ENCODE measurements around the gene KLK11. TPM values are rescaled to one million over a fixed set of nuclear protein-coding genes. Genes with fewer than 3 reads are reported as not detected.
"Not testable (repeated sequence)": the region's sequence is repeated elsewhere in the genome, so short reads cannot be mapped to it uniquely, and the experiment has no call there.

The KLK11 gene
- polyA plus RNA-seq, 12 donors = 2.0 to 9.1 (median 3.5) TPM; not detected in 9

GRCh38 chr19:51005248-51005647, 21.2 kb downstream of the KLK11 start:
- DNase-seq = no peak

GRCh38 chr19:51003316-51003715, 23.1 kb downstream of the KLK11 start:
- DNase-seq = no peak

- no peak for DNase-seq
Observed at GRCh38 chr19:51002542-51003311, 23.7 kb downstream of the KLK11 start.

- no peak for DNase-seq
Observed at GRCh38 chr19:51002089-51002532, 24.3 kb downstream of the KLK11 start.

GRCh38 chr19:51001515-51001914, 24.9 kb downstream of the KLK11 start, which contains the start of gene KLK8:
KLK8 (minus strand) TSS chr19:51001604; CDS start chr19:51001167, 437 bp downstream.
- DNase-seq = no peak

- no peak for DNase-seq
Observed at GRCh38 chr19:51000981-51001380, 25.4 kb downstream of the KLK11 start.

GRCh38 chr19:51000426-51000825, 26.0 kb downstream of the KLK11 start:
- DNase-seq = no peak

GRCh38 chr19:50998686-50999085, 27.7 kb downstream of the KLK11 start:
- no peak for DNase-seq

- DNase-seq = no peak
Observed at GRCh38 chr19:50998061-50998460, 28.4 kb downstream of the KLK11 start.

GRCh38 chr19:50994129-50994528, 32.3 kb downstream of the KLK11 start:
- DNase-seq = no peak

GRCh38 chr19:50992666-50993035, 33.8 kb downstream of the KLK11 start:
- DNase-seq = no peak

- not testable (repeated sequence) for DNase-seq
Observed at GRCh38 chr19:50984416-50984815, 42.0 kb downstream of the KLK11 start.

- DNase-seq = no peak
Observed at GRCh38 chr19:50983625-50984292, 42.7 kb downstream of the KLK11 start, which contains the start of gene KLK7. KLK7 (minus strand) TSS chr19:50983917; CDS start chr19:50982399, 1,518 bp downstream.

- no peak for DNase-seq
Observed at GRCh38 chr19:50982186-50982585, 44.2 kb downstream of the KLK11 start.

GRCh38 chr19:50981587-50982146, 44.7 kb downstream of the KLK11 start:
- DNase-seq = no peak

GRCh38 chr19:50980208-50980607, 46.2 kb downstream of the KLK11 start:
- no peak for DNase-seq

- no peak for DNase-seq
Observed at GRCh38 chr19:50979758-50980157, 46.7 kb downstream of the KLK11 start.

GRCh38 chr19:50978772-50979390, 47.5 kb downstream of the KLK11 start:
- DNase-seq = no peak

GRCh38 chr19:50977626-50978025, 48.8 kb downstream of the KLK11 start:
- no peak for DNase-seq

GRCh38 chr19:50975766-50976165, 50.6 kb downstream of the KLK11 start:
- no peak for DNase-seq

GRCh38 chr19:50974702-50975556, 51.5 kb downstream of the KLK11 start:
- DNase-seq = no peak
